HG03280 (cell line): Measurements from ENCODE around the gene CRY2.

Experiments
- ATAC-seq: cut with Tn5 transposase; IDR thresholded peaks from one replicate; pipeline ENCODE4 v1.9.1; 2021; ENCODE audit warnings: mild to moderate bottlenecking, moderate library complexity; ENCODE audit not compliant: unreplicated experiment

The CRY2 gene

DNA sequence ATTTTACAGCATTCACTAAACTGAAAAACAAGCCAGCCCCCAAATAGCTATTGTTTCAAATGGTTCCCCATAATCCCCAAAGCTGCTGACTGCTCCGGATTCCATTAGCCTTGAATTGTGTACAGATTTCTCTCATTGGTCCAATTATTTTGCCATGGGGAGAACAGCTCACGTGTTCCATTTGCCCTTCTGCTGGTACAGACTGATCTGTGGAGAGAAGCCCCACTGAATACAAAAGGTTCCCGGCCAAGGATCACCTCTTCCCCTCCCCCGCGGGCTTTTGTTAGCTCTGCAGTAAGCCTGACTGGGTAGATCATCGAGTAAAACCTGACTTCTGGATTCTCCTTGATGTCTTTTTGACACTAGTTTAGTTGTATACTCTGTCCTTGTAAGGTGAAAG is 29.1 kb downstream of the CRY2 start:
- no peak for ATAC-seq

DNA sequence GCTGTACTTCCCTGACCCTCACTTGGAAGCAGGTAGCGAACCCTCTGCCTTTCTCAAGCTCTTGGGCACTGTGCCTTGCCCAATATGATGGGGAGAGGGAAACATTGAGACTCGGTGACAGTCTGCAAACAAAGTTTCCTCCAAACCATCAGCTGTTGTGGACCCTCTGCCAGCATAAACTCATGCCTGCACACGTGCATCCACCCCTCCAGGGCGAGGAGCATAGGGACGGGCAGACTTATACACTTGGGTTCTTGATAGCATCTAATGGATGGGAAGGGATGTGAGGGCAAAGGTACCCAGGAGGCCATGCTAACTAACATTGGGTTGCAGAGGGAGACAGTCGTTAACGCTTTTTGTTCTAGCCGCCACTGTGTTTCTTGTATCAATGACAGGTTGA is 29.9 kb downstream of the CRY2 start:
- no peak for ATAC-seq

DNA sequence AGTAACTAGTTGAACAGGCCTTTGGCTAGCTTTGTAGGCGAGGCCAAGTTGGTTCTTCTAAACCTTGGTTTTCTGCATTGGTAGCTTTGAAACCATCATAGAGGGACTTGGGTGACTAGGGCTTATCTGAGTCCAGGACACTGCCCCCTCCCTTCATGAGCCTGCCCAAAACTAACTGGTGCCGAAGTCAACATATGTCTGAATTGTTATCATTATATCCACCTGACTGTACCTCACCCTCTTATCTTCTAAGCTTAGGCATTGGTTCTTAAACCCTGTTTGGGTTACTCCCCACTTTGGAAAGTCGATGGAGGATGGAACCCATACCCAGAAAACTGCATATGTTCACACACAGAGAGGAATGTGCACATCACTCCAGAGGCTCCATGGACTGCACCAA is 30.6 kb downstream of the CRY2 start:
- no peak for ATAC-seq

GRCh38 chr11:45879803-45880686 is 32.8 kb downstream of the CRY2 start:
- no peak for ATAC-seq

GRCh38 chr11:45880772-45881570 is 33.7 kb downstream of the CRY2 start:
- ATAC-seq, result no peak

- ATAC-seq, result no peak
These were observed 34.6 kb downstream of the CRY2 start for GRCh38 chr11:45881708-45882368.

DNA sequence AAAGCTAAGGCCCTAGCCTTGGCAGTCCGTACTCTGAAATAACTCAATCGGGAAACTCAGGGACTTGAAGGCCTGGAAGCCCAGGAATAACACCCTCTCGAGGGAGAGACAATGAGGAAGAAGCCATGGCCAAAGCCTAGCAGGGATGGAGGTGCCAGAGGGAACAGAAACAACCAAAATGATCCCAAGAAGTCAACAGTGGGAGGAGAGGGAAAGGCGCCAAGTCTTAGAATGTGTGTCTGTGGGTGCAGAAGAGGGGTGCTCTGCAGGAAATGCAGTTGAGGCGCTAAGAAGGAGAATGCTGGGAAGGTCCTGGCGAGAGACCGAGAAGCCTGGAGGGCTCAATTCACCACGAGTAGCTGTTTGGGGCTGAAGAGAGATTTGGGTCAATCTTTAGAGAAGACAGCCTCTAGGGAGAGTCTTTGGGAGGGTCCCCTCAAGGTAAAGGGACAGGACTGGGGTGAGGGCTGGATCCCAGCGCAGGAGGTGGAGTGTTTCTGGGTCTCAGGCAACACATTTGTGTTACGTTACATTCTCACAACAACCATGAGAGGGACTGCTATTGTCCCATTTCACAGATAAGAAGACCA is 37.4 kb downstream of the CRY2 start:
- ATAC-seq, result no peak

DNA sequence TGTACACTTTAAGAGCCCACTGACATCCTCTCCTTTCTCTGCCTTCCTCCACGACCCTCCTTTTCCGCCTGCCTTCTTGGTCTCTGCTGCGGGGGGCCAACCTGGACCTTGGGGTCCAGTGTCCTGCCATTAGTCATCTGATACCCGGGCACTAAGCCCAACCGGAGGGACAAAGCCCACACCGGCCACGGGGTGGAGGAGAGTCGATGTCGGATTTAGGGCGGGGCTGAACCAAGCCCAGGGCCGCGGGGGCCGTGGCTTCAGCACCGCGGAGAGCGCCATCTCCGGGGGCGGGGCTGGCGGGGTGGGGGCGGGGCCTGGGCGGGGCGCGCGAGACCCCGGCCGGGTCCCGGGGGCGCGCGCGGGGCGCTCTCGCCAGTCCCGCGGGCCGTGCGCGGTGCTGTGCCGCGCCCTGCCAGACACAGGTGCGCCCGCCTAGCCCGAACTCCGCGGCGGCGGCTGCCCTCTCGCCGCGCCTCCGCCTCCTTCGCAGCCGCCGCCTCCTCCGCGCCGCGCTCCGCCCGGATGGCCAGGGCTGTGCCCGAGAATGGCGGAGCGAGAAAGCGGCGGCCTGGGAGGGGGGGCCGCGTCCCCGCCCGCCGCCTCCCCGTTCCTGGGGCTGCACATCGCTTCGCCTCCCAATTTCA is 38.1 kb downstream of the CRY2 start, which contains the start of gene MAPK8IP1:
Gene MAPK8IP1, plus strand, starts transcription at position 378 of the 647 bp plus-strand sequence. Its CDS starts 170 bp downstream, at position 548.
- ATAC-seq, result peak; percentile 57

DNA sequence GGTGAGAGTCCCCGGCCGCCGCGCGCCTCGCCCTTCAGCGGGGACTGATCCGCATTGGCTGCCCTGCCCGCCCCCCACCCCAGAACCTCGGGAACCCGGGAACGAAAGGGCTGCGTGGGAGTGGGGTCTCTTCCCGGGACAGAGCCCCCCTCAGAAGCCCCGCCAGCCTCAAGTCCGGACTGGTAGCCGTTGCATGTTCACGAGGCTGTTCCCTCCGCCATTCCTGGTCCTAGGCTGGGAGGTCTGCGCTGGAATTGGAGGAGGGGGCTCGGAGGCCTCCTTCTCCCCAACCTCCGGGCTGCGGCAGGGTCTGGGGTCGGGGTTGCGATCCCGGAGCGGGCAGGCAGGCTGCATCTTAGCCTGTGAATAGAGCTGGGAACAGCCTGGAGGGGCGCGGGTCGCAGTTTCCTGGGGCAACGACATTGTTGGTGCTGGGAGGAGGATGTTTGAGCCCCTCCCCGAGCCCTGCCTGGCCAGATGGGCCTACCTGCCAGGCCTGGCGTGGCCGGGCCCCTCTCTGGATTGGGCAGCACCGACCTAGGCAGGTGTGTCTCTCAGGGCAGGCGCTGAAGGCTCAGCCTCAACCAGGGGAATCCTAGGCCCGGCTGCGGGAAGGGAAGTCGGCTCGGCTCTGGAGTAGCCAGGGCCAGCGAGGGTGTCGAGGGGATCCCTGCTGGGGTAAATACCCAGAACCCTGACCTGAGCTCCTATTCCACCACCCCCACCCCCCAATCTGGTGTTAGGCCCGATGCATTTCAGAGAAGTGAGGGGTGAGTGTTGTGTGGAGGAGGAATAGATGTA is 38.8 kb downstream of the CRY2 start:
- peak; percentile 2 for ATAC-seq

DNA sequence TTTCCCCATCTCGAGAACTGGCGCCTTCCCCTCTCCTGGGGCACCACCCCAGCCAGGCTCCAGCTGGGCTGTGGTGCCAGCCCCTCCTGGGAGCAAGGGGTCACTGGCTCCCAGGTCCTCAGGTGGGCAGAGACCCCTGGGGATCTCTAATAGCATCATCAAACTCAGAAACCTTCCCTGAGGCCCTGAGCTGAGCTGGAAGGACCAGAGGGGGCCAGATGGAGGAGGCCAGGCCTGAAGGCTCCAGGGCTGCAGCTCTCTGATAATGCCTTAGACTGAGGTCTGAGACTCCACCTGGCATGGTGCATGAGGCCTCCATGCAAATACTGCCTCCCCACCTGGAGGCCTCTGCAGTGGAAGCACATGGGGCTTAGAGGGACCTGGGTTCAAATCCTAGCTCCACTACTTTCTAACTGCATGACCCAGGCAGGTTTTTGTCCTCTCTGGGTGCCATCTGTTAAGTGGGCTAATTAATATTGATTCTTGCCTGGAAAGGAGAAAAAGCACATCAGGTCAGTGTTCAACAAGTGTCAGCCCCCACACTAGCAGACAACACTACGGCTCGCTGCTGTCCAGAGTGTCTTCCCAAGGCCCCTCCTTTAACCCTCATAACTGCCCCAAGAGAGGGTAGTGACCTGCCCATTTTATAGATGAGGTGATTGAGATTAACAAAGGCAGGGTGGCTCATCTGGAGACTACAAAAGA is 39.7 kb downstream of the CRY2 start:
- no peak for ATAC-seq

GRCh38 chr11:45887587-45887986 is 40.3 kb downstream of the CRY2 start:
- no peak for ATAC-seq

- ATAC-seq, result no peak
These were observed 42.3 kb downstream of the CRY2 start for GRCh38 chr11:45889555-45889954.

- no peak for ATAC-seq
These were observed 42.7 kb downstream of the CRY2 start for GRCh38 chr11:45889966-45890365.

DNA sequence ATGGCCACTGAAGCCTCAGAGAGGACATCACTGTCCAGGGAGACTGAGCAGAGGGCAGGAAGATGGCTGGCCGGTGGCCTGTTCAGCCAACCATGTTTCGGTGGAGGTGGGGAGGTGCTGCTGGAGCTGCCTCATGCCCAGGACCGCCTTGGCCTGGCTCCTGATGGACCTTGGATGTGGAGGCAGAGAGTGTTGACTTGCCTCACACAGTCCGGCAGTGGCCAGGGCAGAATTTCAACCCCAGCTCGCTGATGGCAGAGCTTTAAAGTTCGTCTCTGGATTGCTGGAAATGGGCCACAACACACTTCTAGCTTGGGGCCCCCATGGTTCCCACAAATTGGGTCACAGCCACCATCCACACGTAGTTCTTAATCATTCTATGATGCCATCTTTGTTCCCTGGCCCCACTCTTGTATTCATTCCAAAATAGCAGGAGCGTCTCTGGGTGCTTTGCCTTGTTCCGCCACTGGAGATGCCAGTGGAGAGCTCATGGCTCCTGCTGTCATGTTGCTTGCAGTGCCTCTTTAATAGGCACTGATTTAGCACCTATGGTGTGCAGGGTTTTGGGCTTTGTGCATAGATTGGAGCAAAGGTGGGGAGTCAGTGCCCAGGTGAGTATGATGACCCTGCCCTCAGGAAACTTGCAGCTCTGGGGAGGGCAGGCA is 43.7 kb downstream of the CRY2 start:
- ATAC-seq, result no peak

DNA sequence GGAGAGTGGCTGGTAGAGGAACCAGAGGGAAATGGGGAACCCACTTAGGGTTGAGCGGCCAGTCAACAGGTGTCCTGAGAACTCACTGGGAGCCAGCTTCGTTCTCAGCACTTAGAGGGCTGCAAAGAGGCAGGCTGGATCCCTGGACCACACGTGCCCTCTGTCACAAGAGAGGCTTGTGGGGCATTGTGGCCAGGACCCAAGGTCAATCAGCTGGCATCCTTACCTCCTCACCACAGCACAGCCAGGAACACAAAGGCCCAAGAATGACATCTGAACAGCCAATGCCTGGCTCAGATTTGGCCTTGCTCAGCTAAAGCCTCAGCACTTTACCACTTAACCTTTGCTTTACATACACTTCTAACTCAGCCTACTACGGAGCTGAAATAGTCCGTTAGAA is 45.6 kb downstream of the CRY2 start:
- ATAC-seq, result no peak

- no peak for ATAC-seq
These were observed 47.4 kb downstream of the CRY2 start for GRCh38 chr11:45894555-45895247.

DNA sequence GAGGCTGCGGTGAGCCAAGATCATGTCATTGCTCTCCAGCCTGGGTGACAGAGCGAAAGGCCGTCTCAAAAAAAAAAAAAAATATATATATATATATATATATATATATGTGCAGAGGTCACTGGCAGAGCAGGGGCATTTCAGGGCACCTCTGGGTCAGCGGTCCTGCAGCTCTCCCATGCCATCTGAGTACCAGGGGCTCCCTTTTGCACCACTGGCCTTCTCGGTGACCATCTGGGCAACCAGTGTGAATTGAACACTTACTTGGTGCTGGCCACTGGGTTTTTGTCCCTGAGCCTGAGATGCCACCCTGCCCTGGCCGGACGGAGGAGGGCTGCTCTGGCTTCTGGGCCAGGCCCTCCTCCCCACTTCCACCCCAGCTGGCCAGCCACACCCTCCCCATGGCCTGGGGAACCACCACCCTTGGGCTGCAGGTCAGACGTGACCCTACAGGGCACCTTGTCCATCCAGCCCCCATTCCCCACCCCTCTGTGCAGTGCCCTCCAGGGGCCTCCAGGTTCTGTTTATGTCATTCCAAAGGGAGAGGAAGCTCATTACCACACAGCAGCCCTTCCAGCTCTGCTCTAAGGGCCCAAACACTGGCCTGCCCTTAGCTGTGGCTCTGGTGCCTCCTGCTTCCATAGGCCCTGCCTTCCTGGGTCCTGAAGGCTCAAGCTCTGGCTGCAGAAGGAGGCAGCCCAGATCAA is 48.4 kb downstream of the CRY2 start:
- no peak for ATAC-seq
